HEK293 (cell line): ENCODE data around the gene SNUPN.

ENCODE experiments used
- ATF2 ChIP-seq: fragments of 450-650 bp; formaldehyde crosslinking; IDR thresholded peaks from 2 replicates; pipeline ENCODE4 v1.5.1; 2016; ENCODE audit warnings: missing biosample characterization, missing genetic modification characterization, low read depth
- CTCF ChIP-seq: fragments of 450-650 bp; formaldehyde crosslinking; IDR thresholded peaks from 2 replicates; pipeline ENCODE4 v1.5.1; 2016; ENCODE audit warnings: missing biosample characterization, missing genetic modification characterization
- IKZF3 ChIP-seq: fragments of 450-650 bp; IDR thresholded peaks from 2 replicates; pipeline ENCODE4 v1.5.0; 2018; ENCODE audit warnings: missing biosample characterization, mild to moderate bottlenecking, missing genetic modification characterization, moderate library complexity
- INSM2 ChIP-seq: fragments of 450-650 bp; formaldehyde crosslinking; IDR thresholded peaks from 2 replicates; pipeline ENCODE4 v1.5.1; 2016; ENCODE audit warnings: missing biosample characterization, missing genetic modification characterization
- MEIS1 ChIP-seq: sonication (generic); formaldehyde crosslinking; IDR thresholded peaks from 2 replicates; pipeline ENCODE4 v1.8.1; 2022; ENCODE audit warnings: missing genetic modification reagents, mild to moderate bottlenecking, borderline replicate concordance
- REPIN1 ChIP-seq: fragments of 450-650 bp; formaldehyde crosslinking; IDR thresholded peaks from 2 replicates; pipeline ENCODE4 v1.5.1; 2017; ENCODE audit warnings: missing biosample characterization, missing genetic modification characterization, low read depth
- REST ChIP-seq: fragments of 450-650 bp; formaldehyde crosslinking; IDR thresholded peaks from 2 replicates; pipeline ENCODE4 v1.5.1; 2016; ENCODE audit warnings: missing biosample characterization, missing genetic modification characterization
- SCRT2 ChIP-seq: fragments of 450-650 bp; formaldehyde crosslinking; IDR thresholded peaks from 2 replicates; pipeline ENCODE4 v1.5.1; 2016; ENCODE audit warnings: missing biosample characterization, missing genetic modification characterization
- TCF7L2 ChIP-seq: IDR thresholded peaks from 2 replicates; pipeline ENCODE4 v1.6.1; 2011; ENCODE audit warnings: low read depth, mild to moderate bottlenecking, inconsistent platforms, low read length, moderate library complexity, borderline replicate concordance
- ZEB2 ChIP-seq: fragments of 450-650 bp; formaldehyde crosslinking; IDR thresholded peaks from 2 replicates; pipeline ENCODE4 v1.5.1; 2016; ENCODE audit warnings: missing biosample characterization, missing genetic modification characterization
- ZFP3 ChIP-seq: fragments of 450-650 bp; formaldehyde crosslinking; IDR thresholded peaks from 2 replicates; pipeline ENCODE4 v1.5.1; 2016; ENCODE audit warnings: low read depth, missing biosample characterization, missing genetic modification characterization
- ZNF132 ChIP-seq: fragments of 450-650 bp; formaldehyde crosslinking; IDR thresholded peaks from 2 replicates; pipeline ENCODE4 v1.5.1; 2017; ENCODE audit warnings: missing biosample characterization, missing genetic modification characterization, borderline replicate concordance
- ZNF184 ChIP-seq: fragments of 450-650 bp; IDR thresholded peaks from 2 replicates; pipeline ENCODE4 v1.5.1; 2018; ENCODE audit warnings: missing biosample characterization, mild to moderate bottlenecking, missing genetic modification characterization
- ZNF280C ChIP-seq: fragments of 450-650 bp; formaldehyde crosslinking; IDR thresholded peaks from 2 replicates; pipeline ENCODE4 v1.5.1; 2016; ENCODE audit warnings: missing biosample characterization, missing genetic modification characterization
- ZNF324 ChIP-seq: fragments of 450-650 bp; formaldehyde crosslinking; IDR thresholded peaks from 2 replicates; pipeline ENCODE4 v1.5.1; 2016; ENCODE audit warnings: missing biosample characterization, missing genetic modification characterization
- ZNF350 ChIP-seq: fragments of 450-650 bp; formaldehyde crosslinking; IDR thresholded peaks from 2 replicates; pipeline ENCODE4 v1.5.0; 2017; ENCODE audit warnings: missing biosample characterization, mild to moderate bottlenecking, missing genetic modification characterization
- ZNF404 ChIP-seq: fragments of 450-650 bp; formaldehyde crosslinking; IDR thresholded peaks from 2 replicates; pipeline ENCODE4 v1.5.1; 2017; ENCODE audit warnings: missing biosample characterization, missing genetic modification characterization
- ZNF488 ChIP-seq: fragments of 450-650 bp; formaldehyde crosslinking; IDR thresholded peaks from 2 replicates; pipeline ENCODE4 v1.5.1; 2016; ENCODE audit warnings: missing biosample characterization, missing genetic modification characterization
- ZNF514 ChIP-seq: fragments of 450-650 bp; formaldehyde crosslinking; IDR thresholded peaks from 2 replicates; pipeline ENCODE4 v1.5.1; 2016; ENCODE audit warnings: missing biosample characterization, missing genetic modification characterization
- ZNF549 ChIP-seq: fragments of 450-650 bp; IDR thresholded peaks from 2 replicates; pipeline ENCODE4 v1.5.1; 2018; ENCODE audit warnings: missing biosample characterization, missing genetic modification characterization, mild to moderate bottlenecking, inconsistent platforms, moderate library complexity
- ZNF558 ChIP-seq: fragments of 450-650 bp; formaldehyde crosslinking; IDR thresholded peaks from 2 replicates; pipeline ENCODE4 v1.5.1; 2016; ENCODE audit warnings: missing biosample characterization, missing genetic modification characterization
- ZNF654 ChIP-seq: fragments of 450-650 bp; formaldehyde crosslinking; IDR thresholded peaks from 2 replicates; pipeline ENCODE4 v1.5.1; 2016; ENCODE audit warnings: low read depth, missing biosample characterization, missing genetic modification characterization
- ZNF704 ChIP-seq: fragments of 450-650 bp; formaldehyde crosslinking; IDR thresholded peaks from 2 replicates; pipeline ENCODE4 v1.5.1; 2016; ENCODE audit warnings: missing biosample characterization, missing genetic modification characterization
- ZNF707 ChIP-seq: fragments of 450-650 bp; formaldehyde crosslinking; IDR thresholded peaks from 2 replicates; pipeline ENCODE4 v1.5.1; 2016; ENCODE audit warnings: missing biosample characterization, missing genetic modification characterization
- ZNF791 ChIP-seq: fragments of 450-650 bp; formaldehyde crosslinking; IDR thresholded peaks from 2 replicates; pipeline ENCODE4 v1.5.1; 2016; ENCODE audit warnings: missing biosample characterization, missing genetic modification characterization
- ZNF830 ChIP-seq: fragments of 450-650 bp; IDR thresholded peaks from 2 replicates; pipeline ENCODE4 v1.5.0; 2018; ENCODE audit warnings: missing biosample characterization, missing genetic modification characterization, low read depth, mild to moderate bottlenecking, moderate library complexity

Gene SNUPN

GRCh38 chr15:75625542-75626347 is at the start of gene SNUPN (continued):
- 0 out of 2 replicates have a peak, but pooled peaks have one; percentile 11 for TF ChIP-seq REST (tag by site-specific recombination)
- TF ChIP-seq MEIS1: no peak
- TF ChIP-seq REPIN1: no peak; the same call in 1 of the 2 replicates
- no peak for TF ChIP-seq ZNF132 (tag by site-specific recombination)
- TF ChIP-seq ZNF791 (tag by site-specific recombination): no peak
- TF ChIP-seq ZNF549 (tag by site-specific recombination): no peak
- TF ChIP-seq ZNF558: no peak; the same call in 1 of the 2 replicates
- TF ChIP-seq INSM2: peak; percentile 45
- TF ChIP-seq ZNF184 (tag by site-specific recombination): 0 out of 2 replicates have a peak, but pooled peaks have one; percentile 4
- no peak for TF ChIP-seq ZNF654 (tag by site-specific recombination)
- no peak for TF ChIP-seq ZNF830 (tag by site-specific recombination)
- TF ChIP-seq IKZF3 (tag by site-specific recombination): peak; percentile 55; the same call in 1 of the 2 replicates
- peak; percentile 67; the same call in 1 of the 2 replicates for TF ChIP-seq SCRT2 (tag by site-specific recombination)
- no peak for TF ChIP-seq ZNF404
- no peak for TF ChIP-seq ZNF280C
- TF ChIP-seq ZNF704 (tag by site-specific recombination): no peak
- peak; percentile 52; the same call in 1 of the 2 replicates for TF ChIP-seq ZNF324 (tag by site-specific recombination)
- no peak for TF ChIP-seq ZNF350
- no peak for TF ChIP-seq ZFP3 (tag by site-specific recombination)
- no peak for TF ChIP-seq ZNF488 (tag by site-specific recombination)
- peak; percentile 99 for TF ChIP-seq ZEB2 (tag by site-specific recombination)
- TF ChIP-seq ZNF707: no peak
- TF ChIP-seq ATF2 (tag by site-specific recombination): no peak
- TF ChIP-seq ZNF514 (tag by site-specific recombination): no peak
- peak; percentile 6; the same call in 1 of the 2 replicates for TF ChIP-seq CTCF (tag by site-specific recombination)
- no peak for TF ChIP-seq TCF7L2
